ENCODE results near the gene CDH4. TPM values are rescaled to one million over a fixed set of nuclear protein-coding genes. Genes with fewer than 3 reads are reported as not detected.

CDH4 gene
- total RNA-seq, 1 donor from 2014 or later = not detected

DNA sequence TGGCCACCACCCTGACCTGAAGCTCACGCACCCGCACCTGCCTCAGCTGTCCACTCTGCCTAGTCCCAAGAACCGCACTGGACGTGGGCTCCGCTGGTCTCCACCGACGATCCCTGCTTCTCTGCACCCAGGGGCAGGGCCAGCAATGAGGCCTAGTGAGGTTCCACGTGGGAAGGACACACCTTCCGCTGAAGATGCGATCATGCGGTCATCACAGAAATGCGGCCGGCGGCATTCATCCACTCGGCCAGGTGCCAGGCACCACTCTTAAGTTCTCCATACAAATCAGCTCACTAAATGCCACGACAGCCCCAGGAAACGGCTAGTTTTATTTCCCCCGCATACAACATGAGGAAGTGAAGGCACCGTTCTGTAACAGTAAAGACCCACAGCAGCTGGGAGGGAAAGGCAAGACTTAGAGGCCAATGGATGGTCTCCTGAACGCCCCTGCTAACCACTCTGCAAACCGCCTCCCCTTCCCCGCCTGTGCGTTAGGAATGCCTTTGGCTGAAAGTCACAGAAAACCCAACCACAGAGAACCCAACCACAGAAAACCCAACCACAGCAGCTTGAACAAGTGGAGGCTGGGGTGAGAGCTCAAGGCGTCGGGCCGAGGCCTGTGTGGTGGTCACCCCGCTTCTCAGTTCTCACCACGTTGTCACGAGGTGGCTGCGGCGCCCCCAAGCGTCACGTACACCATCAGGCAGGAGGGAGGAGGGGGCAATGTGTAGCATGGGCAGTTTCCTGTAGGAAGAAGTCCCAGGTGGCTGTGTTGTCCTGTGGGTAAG, 609.2 kb downstream of the CDH4 start:
- Histone ChIP-seq H3K27me3 (no peaks in the 10 kb centered on the region), H3K4me3 (no peak overlapping the region), H3K36me3 (no peaks in the 10 kb centered on the region), H3K9me3 (no peaks in the 10 kb centered on the region), H3K27ac (no peak overlapping the region), H3K4me1 (no peaks in the 10 kb centered on the region)
- DNase-seq (ENCODE audit: low spot score in 2 of 2) = no peak
- TF ChIP-seq, protein P1, sequence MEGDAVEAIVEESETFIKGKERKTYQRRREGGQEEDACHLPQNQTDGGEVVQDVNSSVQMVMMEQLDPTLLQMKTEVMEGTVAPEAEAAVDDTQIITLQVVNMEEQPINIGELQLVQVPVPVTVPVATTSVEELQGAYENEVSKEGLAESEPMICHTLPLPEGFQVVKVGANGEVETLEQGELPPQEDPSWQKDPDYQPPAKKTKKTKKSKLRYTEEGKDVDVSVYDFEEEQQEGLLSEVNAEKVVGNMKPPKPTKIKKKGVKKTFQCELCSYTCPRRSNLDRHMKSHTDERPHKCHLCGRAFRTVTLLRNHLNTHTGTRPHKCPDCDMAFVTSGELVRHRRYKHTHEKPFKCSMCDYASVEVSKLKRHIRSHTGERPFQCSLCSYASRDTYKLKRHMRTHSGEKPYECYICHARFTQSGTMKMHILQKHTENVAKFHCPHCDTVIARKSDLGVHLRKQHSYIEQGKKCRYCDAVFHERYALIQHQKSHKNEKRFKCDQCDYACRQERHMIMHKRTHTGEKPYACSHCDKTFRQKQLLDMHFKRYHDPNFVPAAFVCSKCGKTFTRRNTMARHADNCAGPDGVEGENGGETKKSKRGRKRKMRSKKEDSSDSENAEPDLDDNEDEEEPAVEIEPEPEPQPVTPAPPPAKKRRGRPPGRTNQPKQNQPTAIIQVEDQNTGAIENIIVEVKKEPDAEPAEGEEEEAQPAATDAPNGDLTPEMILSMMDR (IDR thresholded peaks at IDR 0.05) = no peak
- intact Hi-C loops (cut with DNase I) = no loop called here

DNA sequence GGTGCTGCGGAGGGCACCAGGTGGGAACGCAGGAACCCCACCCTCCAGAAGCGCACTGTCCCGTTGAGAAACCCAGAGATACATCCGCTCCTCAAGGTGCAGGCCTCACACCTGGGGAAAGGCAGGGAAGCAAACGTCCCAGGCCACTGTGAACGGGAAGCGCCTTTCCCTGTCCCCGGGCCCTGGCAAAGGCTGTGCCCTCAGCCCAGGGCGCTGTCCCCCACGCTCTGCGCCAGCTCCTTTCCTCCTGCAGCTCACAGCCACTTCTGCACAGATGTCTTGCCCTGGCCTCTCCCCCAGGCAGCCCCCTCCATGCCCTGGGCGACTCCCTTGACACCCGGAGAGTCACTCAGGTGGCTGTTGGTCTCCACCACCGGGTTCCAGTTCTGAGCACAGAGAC, 609.8 kb downstream of the CDH4 start:
- no peaks in the 10 kb centered on the region for H3K27me3 ChIP-seq
- H3K4me3 ChIP-seq = no peak overlapping the region
- intact Hi-C loops (cut with DNase I) = no loop called here
- TF ChIP-seq, protein P1 (IDR thresholded peaks at IDR 0.05) = no peak
- no peaks in the 10 kb centered on the region for H3K36me3 ChIP-seq
- H3K9me3 ChIP-seq = no peaks in the 10 kb centered on the region
- no peaks in the 10 kb centered on the region for H3K4me1 ChIP-seq
- H3K27ac ChIP-seq = no peak overlapping the region
- no peak for DNase-seq (ENCODE audit: low spot score in 2 of 2)

DNA sequence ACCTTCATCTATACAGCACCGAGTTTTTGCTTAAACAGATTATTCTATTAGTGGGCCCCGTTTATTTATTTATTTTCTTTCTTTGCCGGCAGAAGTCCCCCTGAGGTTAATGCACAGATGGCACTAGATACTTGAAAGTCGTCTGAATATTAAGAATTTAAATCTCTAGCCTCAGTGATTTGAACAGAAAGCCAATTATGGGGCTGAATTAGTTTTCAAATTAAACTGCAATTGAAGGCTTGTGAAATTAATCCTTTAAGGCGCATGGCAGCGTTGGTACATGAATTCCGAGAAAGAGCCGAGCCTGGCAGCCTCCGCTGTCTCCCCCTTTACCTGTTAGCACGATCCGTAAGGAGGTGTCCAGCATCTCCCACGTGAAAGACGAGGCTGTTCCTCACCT, 610.8 kb downstream of the CDH4 start:
- Histone ChIP-seq H3K4me3 (no peak overlapping the region), H3K36me3 (no peaks in the 10 kb centered on the region), H3K9me3 (no peaks in the 10 kb centered on the region), H3K27ac (no peak overlapping the region), H3K27me3 (no peaks in the 10 kb centered on the region), H3K4me1 (no peaks in the 10 kb centered on the region)
- intact Hi-C loops (cut with DNase I) = no loop called here
- TF ChIP-seq, protein P1 (IDR thresholded peaks at IDR 0.05) = no peak
- no peak for DNase-seq (ENCODE audit: low spot score in 2 of 2)

DNA sequence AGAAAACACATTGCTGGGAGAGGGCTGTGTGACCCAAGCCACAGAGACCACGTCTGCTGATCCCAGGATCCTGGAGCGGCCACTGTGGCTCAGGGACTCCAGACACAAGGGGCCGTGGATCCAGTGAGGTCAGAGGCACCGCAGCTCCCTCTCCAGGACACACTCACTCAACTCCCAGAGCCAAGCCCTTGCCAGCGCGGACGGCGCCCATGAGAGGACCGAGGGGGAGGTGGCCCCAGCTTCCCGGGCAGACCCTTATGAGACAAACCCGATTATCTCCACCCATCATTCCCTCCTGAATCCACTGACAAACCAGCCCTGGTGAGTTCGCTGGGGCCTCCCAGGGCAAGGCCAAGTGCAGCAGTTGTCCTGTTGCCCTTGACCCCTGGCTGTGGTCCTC, 612.4 kb downstream of the CDH4 start:
- no peak overlapping the region for H3K27ac ChIP-seq
- intact Hi-C loops (cut with DNase I) = no loop called here
- TF ChIP-seq, protein P1 (IDR thresholded peaks at IDR 0.05) = no peak

DNA sequence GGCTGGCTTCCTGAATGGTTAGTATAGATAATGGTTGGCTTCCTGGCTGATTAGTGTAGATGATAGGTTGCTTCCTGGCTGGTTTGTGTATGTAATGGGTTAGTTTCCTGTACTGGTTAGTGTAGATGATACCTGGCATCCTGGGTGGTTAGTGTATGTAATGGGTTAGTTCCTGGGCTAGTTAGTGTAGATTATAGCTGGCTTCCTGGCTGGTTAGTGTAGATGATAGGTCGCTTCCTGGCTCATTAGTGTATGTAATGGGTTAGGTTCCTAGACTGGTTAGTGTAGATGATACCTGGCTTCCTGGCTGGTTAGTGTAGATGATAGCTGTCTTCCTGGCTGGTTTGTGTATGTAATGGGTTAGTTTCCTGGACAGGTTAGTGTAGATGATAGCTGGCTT, 613.3 kb downstream of the CDH4 start:
- no peaks in the 10 kb centered on the region for H3K9me3 ChIP-seq
- intact Hi-C loops (cut with DNase I) = no loop called here
- TF ChIP-seq, protein P1 (IDR thresholded peaks at IDR 0.05) = no peak
- H3K27me3 ChIP-seq = no peaks in the 10 kb centered on the region
- no peak for DNase-seq (ENCODE audit: low spot score in 2 of 2)
- no peaks in the 10 kb centered on the region for H3K4me1 ChIP-seq
- no peak overlapping the region for H3K27ac ChIP-seq
- H3K4me3 ChIP-seq = no peak overlapping the region
- no peaks in the 10 kb centered on the region for H3K36me3 ChIP-seq

More for the DNA sequence above, 612.4 kb downstream of the CDH4 start:
- H3K36me3 ChIP-seq = no peaks in the 10 kb centered on the region
- DNase-seq (ENCODE audit: low spot score in 2 of 2) = no peak
- H3K4me3 ChIP-seq = no peak overlapping the region
- H3K27me3 ChIP-seq = no peaks in the 10 kb centered on the region
- no peaks in the 10 kb centered on the region for H3K4me1 ChIP-seq
- no peaks in the 10 kb centered on the region for H3K9me3 ChIP-seq
